ENCODE data around the gene STK38. TPM values are rescaled to one million over a fixed set of nuclear protein-coding genes. Genes with fewer than 3 reads are reported as not detected.

The STK38 gene
- total and polyA plus RNA-seq, 2 of the 13 experiments (the other 11 are each of a cell fraction or from before 2014, with no cell fraction given) = 10.3 to 20.7 TPM

DNA sequence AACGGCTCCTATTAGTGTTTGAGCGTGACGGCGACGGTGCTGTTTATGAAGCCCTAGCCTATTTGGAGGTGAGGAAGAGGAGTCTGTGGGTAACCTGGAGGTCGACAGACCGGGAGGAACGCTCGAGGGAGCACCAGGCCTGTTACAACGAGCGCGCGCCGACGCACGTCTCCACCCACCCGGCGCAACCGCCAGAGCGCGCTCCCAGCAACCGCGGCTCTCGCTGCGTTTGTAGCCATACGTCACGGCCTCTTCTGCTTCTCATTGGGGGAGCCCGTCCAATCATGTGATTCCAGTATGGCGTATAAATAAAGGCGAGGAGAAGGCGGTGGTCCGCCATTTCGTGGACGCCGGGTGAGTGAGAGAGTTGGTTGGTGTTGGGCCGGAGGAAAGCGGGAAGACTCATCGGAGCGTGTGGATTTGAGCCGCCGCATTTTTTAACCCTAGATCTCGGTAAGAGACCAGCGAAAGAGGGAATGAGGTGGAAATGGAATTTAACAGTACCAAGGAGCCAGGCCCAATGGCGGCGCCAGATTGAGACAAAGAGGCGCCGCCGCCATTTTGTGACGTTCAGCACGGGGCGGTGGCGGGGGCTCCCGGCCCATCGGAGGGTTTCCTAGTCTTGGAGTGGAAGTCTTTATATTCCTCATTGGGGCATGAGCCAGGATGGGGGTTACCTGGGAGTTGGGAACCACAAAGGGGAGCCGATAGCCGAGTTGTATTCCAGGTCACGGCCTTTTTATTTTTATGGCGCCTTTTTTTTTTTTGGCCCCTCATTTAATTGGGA is 46.9 kb upstream of the STK38 start, which contains the start of gene SRSF3 (continued):
- TF ChIP-seq, protein P1, sequence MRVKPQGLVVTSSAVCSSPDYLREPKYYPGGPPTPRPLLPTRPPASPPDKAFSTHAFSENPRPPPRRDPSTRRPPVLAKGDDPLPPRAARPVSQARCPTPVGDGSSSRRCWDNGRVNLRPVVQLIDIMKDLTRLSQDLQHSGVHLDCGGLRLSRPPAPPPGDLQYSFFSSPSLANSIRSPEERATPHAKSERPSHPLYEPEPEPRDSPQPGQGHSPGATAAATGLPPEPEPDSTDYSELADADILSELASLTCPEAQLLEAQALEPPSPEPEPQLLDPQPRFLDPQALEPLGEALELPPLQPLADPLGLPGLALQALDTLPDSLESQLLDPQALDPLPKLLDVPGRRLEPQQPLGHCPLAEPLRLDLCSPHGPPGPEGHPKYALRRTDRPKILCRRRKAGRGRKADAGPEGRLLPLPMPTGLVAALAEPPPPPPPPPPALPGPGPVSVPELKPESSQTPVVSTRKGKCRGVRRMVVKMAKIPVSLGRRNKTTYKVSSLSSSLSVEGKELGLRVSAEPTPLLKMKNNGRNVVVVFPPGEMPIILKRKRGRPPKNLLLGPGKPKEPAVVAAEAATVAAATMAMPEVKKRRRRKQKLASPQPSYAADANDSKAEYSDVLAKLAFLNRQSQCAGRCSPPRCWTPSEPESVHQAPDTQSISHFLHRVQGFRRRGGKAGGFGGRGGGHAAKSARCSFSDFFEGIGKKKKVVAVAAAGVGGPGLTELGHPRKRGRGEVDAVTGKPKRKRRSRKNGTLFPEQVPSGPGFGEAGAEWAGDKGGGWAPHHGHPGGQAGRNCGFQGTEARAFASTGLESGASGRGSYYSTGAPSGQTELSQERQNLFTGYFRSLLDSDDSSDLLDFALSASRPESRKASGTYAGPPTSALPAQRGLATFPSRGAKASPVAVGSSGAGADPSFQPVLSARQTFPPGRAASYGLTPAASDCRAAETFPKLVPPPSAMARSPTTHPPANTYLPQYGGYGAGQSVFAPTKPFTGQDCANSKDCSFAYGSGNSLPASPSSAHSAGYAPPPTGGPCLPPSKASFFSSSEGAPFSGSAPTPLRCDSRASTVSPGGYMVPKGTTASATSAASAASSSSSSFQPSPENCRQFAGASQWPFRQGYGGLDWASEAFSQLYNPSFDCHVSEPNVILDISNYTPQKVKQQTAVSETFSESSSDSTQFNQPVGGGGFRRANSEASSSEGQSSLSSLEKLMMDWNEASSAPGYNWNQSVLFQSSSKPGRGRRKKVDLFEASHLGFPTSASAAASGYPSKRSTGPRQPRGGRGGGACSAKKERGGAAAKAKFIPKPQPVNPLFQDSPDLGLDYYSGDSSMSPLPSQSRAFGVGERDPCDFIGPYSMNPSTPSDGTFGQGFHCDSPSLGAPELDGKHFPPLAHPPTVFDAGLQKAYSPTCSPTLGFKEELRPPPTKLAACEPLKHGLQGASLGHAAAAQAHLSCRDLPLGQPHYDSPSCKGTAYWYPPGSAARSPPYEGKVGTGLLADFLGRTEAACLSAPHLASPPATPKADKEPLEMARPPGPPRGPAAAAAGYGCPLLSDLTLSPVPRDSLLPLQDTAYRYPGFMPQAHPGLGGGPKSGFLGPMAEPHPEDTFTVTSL (CRISPR knock-in tag; IDR thresholded peaks at IDR 0.05; ENCODE audit: borderline replicate concordance) = no peak
- TF ChIP-seq ZSCAN31 (CRISPR knock-in tag; IDR thresholded peaks at IDR 0.05; ENCODE audit: low read depth) (peak; percentile 87), ZNF644 (CRISPR knock-in tag; IDR thresholded peaks at IDR 0.05; ENCODE audit: low read depth) (no peak), ZBTB8A (CRISPR knock-in tag; IDR thresholded peaks at IDR 0.05; ENCODE audit: borderline replicate concordance, low read depth) (peak; percentile 87), ZBTB20 (CRISPR knock-in tag; IDR thresholded peaks at IDR 0.05; ENCODE audit: borderline replicate concordance, low read depth) (peak; percentile 84; the same call in 1 of the 2 replicates), ZNF510 (CRISPR knock-in tag; IDR thresholded peaks at IDR 0.05; ENCODE audit: low read depth) (peak; percentile 63; the same call in 1 of the 2 replicates), ZNF160 (CRISPR knock-in tag; IDR thresholded peaks at IDR 0.05) (peak; percentile 95), ZNF572 (CRISPR knock-in tag; IDR thresholded peaks at IDR 0.05) (peak; percentile 78; the same call in 1 of the 2 replicates), ZBTB3 (CRISPR knock-in tag; IDR thresholded peaks at IDR 0.05; ENCODE audit: borderline replicate concordance, low read depth) (no peak; the same call in 1 of the 2 replicates), KAT2B (IDR thresholded peaks at IDR 0.05; ENCODE audit: borderline replicate concordance, low read depth, low read length) (no peak), MIER3 (CRISPR knock-in tag; IDR thresholded peaks at IDR 0.05; ENCODE audit: borderline replicate concordance) (peak; percentile 92), ZNF292 (CRISPR knock-in tag; IDR thresholded peaks at IDR 0.05; ENCODE audit: borderline replicate concordance, low read depth) (peak; percentile 52; the same call in 1 of the 2 replicates), THAP11 (CRISPR knock-in tag; IDR thresholded peaks at IDR 0.05) (peak; percentile 88), ZNF841 (CRISPR knock-in tag; IDR thresholded peaks at IDR 0.05; ENCODE audit: borderline replicate concordance) (no peak), FOXK1 (CRISPR knock-in tag; IDR thresholded peaks at IDR 0.05; ENCODE audit: borderline replicate concordance, low read depth) (peak; percentile 78; the same call in 1 of the 2 replicates), ZNF136 (CRISPR knock-in tag; IDR thresholded peaks at IDR 0.05; ENCODE audit: low read depth) (peak; percentile 63; the same call in 1 of the 2 replicates)
- TF ChIP-seq, protein P2, sequence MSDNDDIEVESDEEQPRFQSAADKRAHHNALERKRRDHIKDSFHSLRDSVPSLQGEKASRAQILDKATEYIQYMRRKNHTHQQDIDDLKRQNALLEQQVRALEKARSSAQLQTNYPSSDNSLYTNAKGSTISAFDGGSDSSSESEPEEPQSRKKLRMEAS (IDR thresholded peaks at IDR 0.05) = peak; percentile 88
- TF ChIP-seq, protein P3, sequence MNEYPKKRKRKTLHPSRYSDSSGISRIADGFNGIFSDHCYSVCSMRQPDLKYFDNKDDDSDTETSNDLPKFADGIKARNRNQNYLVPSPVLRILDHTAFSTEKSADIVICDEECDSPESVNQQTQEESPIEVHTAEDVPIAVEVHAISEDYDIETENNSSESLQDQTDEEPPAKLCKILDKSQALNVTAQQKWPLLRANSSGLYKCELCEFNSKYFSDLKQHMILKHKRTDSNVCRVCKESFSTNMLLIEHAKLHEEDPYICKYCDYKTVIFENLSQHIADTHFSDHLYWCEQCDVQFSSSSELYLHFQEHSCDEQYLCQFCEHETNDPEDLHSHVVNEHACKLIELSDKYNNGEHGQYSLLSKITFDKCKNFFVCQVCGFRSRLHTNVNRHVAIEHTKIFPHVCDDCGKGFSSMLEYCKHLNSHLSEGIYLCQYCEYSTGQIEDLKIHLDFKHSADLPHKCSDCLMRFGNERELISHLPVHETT (CRISPR knock-in tag; conservative IDR thresholded peaks at IDR 0.05) = peak; percentile 80; the same call in 1 of the 2 replicates
- TF ChIP-seq, protein P4, sequence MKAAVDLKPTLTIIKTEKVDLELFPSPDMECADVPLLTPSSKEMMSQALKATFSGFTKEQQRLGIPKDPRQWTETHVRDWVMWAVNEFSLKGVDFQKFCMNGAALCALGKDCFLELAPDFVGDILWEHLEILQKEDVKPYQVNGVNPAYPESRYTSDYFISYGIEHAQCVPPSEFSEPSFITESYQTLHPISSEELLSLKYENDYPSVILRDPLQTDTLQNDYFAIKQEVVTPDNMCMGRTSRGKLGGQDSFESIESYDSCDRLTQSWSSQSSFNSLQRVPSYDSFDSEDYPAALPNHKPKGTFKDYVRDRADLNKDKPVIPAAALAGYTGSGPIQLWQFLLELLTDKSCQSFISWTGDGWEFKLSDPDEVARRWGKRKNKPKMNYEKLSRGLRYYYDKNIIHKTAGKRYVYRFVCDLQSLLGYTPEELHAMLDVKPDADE (CRISPR knock-in tag; IDR thresholded peaks at IDR 0.05) = 0 out of 2 replicates have a peak, but pooled peaks have one; percentile 44
